ENCODE results near the gene CES4A. TPM values are rescaled to one million over a fixed set of nuclear protein-coding genes. Genes with fewer than 3 reads are reported as not detected.
A peak's percentile ranks its signal among the peaks of the same experiment; 100 is the strongest.

CES4A gene
- total and polyA plus RNA-seq, 7 donors: 2.3 to 7.5 (median 4.1) TPM

DNA sequence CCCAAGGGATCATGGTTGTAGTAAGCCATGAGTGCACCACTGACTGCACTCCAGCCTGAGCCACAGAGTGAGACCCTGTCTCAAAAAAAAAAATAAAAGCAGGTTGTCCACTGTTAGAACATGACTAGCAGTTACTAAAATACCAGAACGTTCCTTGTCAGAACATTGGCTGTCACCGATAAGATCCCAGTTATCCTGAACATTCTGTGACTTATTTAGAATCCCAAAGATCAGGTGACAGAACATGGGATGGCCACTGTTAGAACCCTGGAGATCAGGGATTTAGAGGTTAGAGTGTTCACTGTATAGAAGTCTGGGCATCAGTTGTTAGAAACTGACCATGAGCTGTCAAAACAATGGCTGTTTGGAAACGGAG is 8.6 kb downstream of the CES4A start:
- Histone ChIP-seq H3K36me3 (no peaks in the 10 kb centered on the region), H3K27me3 (peaks cover 0 to 8% (median 0%) of the 10 kb centered on the region in 3 donors), H3K9me3 (no peaks in the 10 kb centered on the region), H3K27ac (peak overlapping the region; percentile 30 to 73 (median 50)), H3K4me1 (peaks cover 0 to 19% (median 15%) of the 10 kb centered on the region in 4 donors), H3K4me3 (no peak overlapping the region)
- WGBS, 2 donors: 82 to 88% methylated on average over 3 of the region's 3 CpGs
- intact Hi-C loops (cut with DNase I): no loop called here
- TF ChIP-seq POLR2AphosphoS5 (IDR thresholded peaks at IDR 0.05) (no peak), EP300 (IDR thresholded peaks at IDR 0.05) (no peak), CTCF (IDR thresholded peaks at IDR 0.05) (no peak), POLR2A (IDR thresholded peaks at IDR 0.05) (no peak)
- no peak for DNase-seq

DNA sequence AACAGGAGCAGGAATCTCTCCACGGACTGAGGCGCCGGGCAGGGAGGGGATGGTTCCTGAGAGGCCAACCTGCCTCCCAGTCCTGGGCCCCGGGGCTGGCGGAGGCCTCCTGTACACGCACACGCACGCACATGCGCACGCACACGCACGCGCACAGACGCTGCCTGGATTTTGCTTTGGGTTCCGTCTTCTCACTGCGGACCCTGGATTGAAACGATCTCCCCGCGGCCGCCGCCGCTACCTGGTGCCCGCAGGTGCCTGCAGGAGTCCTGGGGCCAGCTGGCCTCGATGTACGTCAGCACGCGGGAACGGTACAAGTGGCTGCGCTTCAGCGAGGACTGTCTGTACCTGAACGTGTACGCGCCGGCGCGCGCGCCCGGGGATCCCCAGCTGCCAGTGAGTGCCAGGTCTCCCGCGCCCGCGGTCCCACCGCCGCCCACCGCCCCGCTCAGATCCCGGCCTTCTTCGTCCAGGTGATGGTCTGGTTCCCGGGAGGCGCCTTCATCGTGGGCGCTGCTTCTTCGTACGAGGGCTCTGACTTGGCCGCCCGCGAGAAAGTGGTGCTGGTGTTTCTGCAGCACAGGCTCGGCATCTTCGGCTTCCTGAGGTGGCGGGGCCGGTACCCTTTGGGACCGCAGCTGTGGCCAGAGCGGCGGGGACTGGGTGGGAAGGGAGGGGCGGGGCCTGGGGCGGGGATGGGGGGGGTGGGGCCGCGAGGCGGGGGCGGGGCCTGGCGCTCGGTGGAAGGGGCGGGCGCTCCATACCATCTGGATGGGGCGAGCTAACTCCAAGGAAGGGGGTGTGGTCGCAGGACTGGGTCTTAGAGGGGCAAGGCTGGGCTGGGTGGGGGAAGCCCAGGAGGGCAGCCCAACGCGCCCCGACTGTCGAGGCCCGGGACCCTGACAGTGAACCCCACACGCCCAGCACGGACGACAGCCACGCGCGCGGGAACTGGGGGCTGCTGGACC is 12.3 kb downstream of the CES4A start:
- Histone ChIP-seq H3K4me3 (peak overlapping the region; percentile 36 to 61 (median 50)), H3K36me3 (no peaks in the 10 kb centered on the region), H3K4me1 (peaks cover 0 to 19% (median 15%) of the 10 kb centered on the region in 4 donors), H3K27ac (peak overlapping the region in 3 of 4 donors; percentile 39 to 61 (median 46)), H3K27me3 (peaks cover 0 to 14% (median 0%) of the 10 kb centered on the region in 3 donors), H3K9me3 (no peaks in the 10 kb centered on the region)
- peak; percentile 86 for DNase-seq
- TF ChIP-seq POLR2AphosphoS5 (IDR thresholded peaks at IDR 0.05) (peak in 3 of 4 donors; percentile 22 to 59 (median 53)), CTCF (IDR thresholded peaks at IDR 0.05) (no peak), EP300 (IDR thresholded peaks at IDR 0.05) (peak in 1 of 4 donors; percentile 16), POLR2A (IDR thresholded peaks at IDR 0.05) (no peak)
- intact Hi-C loops (cut with DNase I): no loop called here
- WGBS, 2 donors: 5 to 6% methylated on average over 89 of the region's 89 CpGs

DNA sequence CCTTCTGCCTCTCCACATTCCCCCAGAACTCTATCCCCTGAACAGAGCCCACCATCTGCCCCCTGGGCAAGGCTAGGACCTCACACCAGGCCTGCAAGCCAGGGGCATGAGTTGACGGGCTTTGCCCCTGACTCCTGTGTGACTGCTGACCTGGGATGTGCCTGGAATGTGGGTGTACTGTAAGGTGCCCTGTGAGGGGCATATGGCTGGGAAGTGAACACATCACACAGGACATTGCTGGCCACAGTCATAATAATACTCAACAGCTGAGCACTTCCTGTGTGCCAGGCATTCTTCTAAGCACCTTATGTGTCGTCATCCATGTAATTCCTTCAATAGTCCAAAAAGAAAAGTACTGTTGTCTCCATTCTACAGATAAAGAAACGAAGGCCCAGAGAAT is 13.3 kb downstream of the CES4A start:
- Histone ChIP-seq H3K4me3 (no peak overlapping the region), H3K9me3 (no peaks in the 10 kb centered on the region), H3K4me1 (peaks cover 0 to 17% (median 15%) of the 10 kb centered on the region in 4 donors), H3K27me3 (peaks cover 0 to 14% (median 0%) of the 10 kb centered on the region in 3 donors), H3K27ac (no peak overlapping the region), H3K36me3 (no peaks in the 10 kb centered on the region)
- 91 to 94% methylated on average over 3 of the region's 3 CpGs for WGBS, 2 donors
- no peak for DNase-seq
- intact Hi-C loops (cut with DNase I): no loop called here
- no peak for TF ChIP-seq CTCF (IDR thresholded peaks at IDR 0.05)
- TF ChIP-seq EP300 (IDR thresholded peaks at IDR 0.05): no peak
- no peak for TF ChIP-seq POLR2A (IDR thresholded peaks at IDR 0.05)
- TF ChIP-seq POLR2AphosphoS5 (IDR thresholded peaks at IDR 0.05): no peak

DNA sequence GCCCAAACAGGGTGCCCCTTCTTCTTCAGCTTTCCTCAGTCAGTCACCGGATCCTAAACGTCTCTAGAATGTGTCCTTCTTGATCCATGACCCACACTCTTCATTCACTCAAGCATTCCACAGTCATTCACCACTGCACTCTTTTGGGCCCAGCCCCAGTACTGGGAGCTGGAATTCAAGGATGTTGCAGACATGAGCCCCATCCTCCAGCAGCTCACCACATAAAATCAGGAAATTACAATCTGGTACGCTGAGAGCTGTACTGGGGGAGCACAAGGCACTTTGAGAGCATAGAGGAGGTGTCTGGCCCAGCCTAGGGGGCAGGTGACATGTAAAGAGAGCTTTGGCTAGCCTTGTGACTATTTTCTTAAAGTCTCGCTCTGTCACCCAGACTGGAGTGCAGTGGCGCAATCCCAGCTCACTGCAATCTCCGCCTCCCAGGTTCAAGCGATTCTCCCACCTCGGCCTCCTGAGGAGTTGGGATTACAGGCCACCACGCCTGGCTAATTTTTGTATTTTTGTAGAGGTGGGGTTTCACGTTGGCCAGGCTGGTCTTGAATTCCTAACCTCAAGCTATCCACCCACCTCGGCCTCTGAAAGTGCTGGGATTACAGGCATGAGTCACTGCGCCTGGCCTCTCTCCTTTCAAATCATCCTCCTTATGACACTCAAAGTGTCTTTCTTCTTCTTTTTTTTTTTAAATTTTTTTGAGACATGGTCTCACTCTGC is 18.7 kb downstream of the CES4A start:
- TF ChIP-seq POLR2AphosphoS5 (IDR thresholded peaks at IDR 0.05) (no peak), POLR2A (IDR thresholded peaks at IDR 0.05) (no peak), EP300 (IDR thresholded peaks at IDR 0.05) (no peak), CTCF (IDR thresholded peaks at IDR 0.05) (no peak)
- H3K4me3 ChIP-seq: no peak overlapping the region
- no peak for DNase-seq
- no peaks in the 10 kb centered on the region for H3K36me3 ChIP-seq
- no peaks in the 10 kb centered on the region for H3K4me1 ChIP-seq
- WGBS, 2 donors: 88 to 89% methylated on average over 12 of the region's 12 CpGs
- no peak overlapping the region for H3K27ac ChIP-seq
- peaks cover 0 to 6% (median 0%) of the 10 kb centered on the region in 3 donors for H3K27me3 ChIP-seq
- intact Hi-C loops (cut with DNase I): no loop called here
- H3K9me3 ChIP-seq: no peaks in the 10 kb centered on the region
